Small intestine (tissue), 7 donors: ENCODE results near the gene TCEA2. TPM values are rescaled to one million over a fixed set of nuclear protein-coding genes. Genes with fewer than 3 reads are reported as not detected.
A peak's percentile ranks its signal among the peaks of the same experiment; 100 is the strongest.

ENCODE experiments used
- DNase-seq, 2 donors: peaks; one replicate each; pipeline versions ENCODE4 v3.0.0 to v3.0.0-alpha.2; 2013
- FAIRE-seq: peaks from 2 replicates; lab custom pipeline; 2012; peaks lifted over from hg19 to GRCh38; lab: Jason Lieb, UNC
- H3K27ac ChIP-seq, 3 donors: one replicate each; pipeline ENCODE4 v1.5.1; 2013; ENCODE audit warnings: low read length in 2 of 3, mild to moderate bottlenecking in 2 of 3, control low read depth in 1 of 3, inconsistent platforms in 1 of 3, low read depth in 1 of 3, moderate library complexity in 1 of 3
- H3K27me3 ChIP-seq, 3 donors: one replicate each; pipeline ENCODE4 v1.6.1; 2013; ENCODE audit warnings: low read length in 3 of 3, inconsistent platforms in 1 of 3; ENCODE audit not compliant: control insufficient read depth in 3 of 3, insufficient read depth in 3 of 3
- H3K36me3 ChIP-seq, 3 donors: one replicate each; pipeline ENCODE4 v1.6.1; 2013; ENCODE audit warnings: low read length in 3 of 3, inconsistent platforms in 1 of 3, low read depth in 1 of 3, mild to moderate bottlenecking in 1 of 3, moderate library complexity in 1 of 3; ENCODE audit not compliant: control insufficient read depth in 3 of 3, insufficient read depth in 2 of 3
- H3K4me1 ChIP-seq, 3 donors: one replicate each; pipeline ENCODE4 v1.6.1; 2013; ENCODE audit warnings: low read length in 2 of 3, inconsistent platforms in 1 of 3, low read depth in 1 of 3, mild to moderate bottlenecking in 1 of 3, moderate library complexity in 1 of 3; ENCODE audit not compliant: control insufficient read depth in 3 of 3, insufficient read depth in 2 of 3
- H3K4me3 ChIP-seq, 3 donors: one replicate each; pipeline ENCODE4 v1.5.1; 2013; ENCODE audit warnings: low read length in 3 of 3, control low read depth in 1 of 3, inconsistent platforms in 1 of 3, low read depth in 1 of 3, mild to moderate bottlenecking in 1 of 3, moderate library complexity in 1 of 3
- H3K9me3 ChIP-seq, 2 donors: one replicate each; pipeline ENCODE4 v1.6.1; 2013; ENCODE audit warnings: low read depth in 1 of 2, low read length in 1 of 2; ENCODE audit not compliant: control insufficient read depth in 2 of 2, insufficient read depth in 1 of 2
- WGBS, 3 donors: extraction: QIAGEN DNeasy Blood & Tissue Kit; methylation state at CpG; one replicate each; pipeline ENCODE4 v1.1.7; 2013; 5-methylcytosine and 5-hydroxymethylcytosine counted together
- polyA plus RNA-seq, 4 donors: library from polyadenylated mRNA; stranded (reverse) in 3 of 4; unstranded in 1 of 4; fragments of 200-250 nt in 3 of 4; fragments of 120-200 nt in 1 of 4; gene quantifications; one replicate each; pipeline versions ENCODE4 v1.2.1 to v1.2.3, GENCODE V29; 2013
- donor health status: healthy with polysubstance abuse.
- donor health status: control.
- donor health status: control.
- donor health status: Bipolar disorder and iron deficiency.
- donor health status: healthy.

The TCEA2 gene
- polyA plus RNA-seq, 4 donors, result 7.8 to 28.5 (median 12.6) TPM

DNA sequence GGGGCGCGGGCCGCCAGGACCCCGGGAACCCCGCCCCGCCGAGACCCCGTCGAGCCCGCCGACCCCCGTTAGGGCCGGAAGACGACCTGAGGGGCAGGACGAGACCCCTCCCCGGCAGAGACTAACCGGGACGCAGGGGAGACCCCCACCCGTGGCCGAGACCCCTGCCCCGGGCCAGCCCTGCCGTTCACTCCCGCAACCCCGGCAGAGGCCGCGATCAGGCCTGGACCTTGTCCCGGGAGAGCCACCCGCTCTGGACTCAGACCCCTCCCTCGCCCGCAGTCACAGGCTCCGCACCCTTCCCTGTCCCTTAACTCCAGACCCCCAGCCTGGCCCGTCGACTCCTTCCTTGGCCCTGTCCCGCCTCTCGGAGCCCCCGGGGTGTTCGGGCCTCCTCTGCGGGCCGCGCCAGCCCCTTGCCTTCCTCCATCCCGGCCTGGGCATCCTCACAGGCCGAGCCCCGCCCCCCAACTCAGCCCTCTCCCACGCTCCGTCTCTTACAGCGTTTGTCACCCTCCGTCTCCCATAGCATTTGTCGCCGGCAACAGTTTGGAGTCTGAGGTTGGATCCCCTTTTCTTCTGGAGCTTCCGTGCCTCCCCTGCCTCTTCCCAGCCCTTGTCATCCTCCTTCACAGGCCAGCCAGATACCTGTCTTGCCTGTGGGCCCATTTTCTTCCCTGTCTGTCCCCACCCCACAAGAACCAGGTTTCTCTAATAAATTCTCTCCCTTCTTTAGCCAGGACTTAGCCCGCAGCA is 569 bp downstream of the TCEA2 start:
- Histone ChIP-seq H3K36me3 (peaks cover 0 to 15% (median 0%) of the 10 kb centered on the region in 3 donors), H3K4me3 (peak overlapping the region; percentile 69 to 83 (median 83)), H3K9me3 (no peaks in the 10 kb centered on the region), H3K27me3 (peaks cover 0 to 8% (median 0%) of the 10 kb centered on the region in 3 donors), H3K4me1 (peaks cover 0 to 20% (median 0%) of the 10 kb centered on the region in 3 donors), H3K27ac (peak overlapping the region in 2 of 3 donors; percentile 28 to 40)
- peak; percentile 40 to 55 for DNase-seq
- 5 to 7% (median 5%) methylated on average over 26 to 51 of the region's 51 CpGs for WGBS, 3 donors
- FAIRE-seq, result no peak

- Histone ChIP-seq H3K27me3 (peaks cover 0 to 5% (median 0%) of the 10 kb centered on the region in 3 donors), H3K4me3 (peak overlapping the region in 1 of 3 donors; percentile 83), H3K27ac (no peak overlapping the region), H3K9me3 (no peaks in the 10 kb centered on the region), H3K36me3 (peaks cover 0 to 15% (median 0%) of the 10 kb centered on the region in 3 donors), H3K4me1 (peaks cover 0 to 20% (median 0%) of the 10 kb centered on the region in 3 donors)
- DNase-seq, result no peak
- WGBS, 3 donors, result 49 to 69% (median 53%) methylated on average over 12 of the region's 12 CpGs
- FAIRE-seq, result no peak
These were observed 1.2 kb downstream of the TCEA2 start for GRCh38 chr20:64064145-64064698.

DNA sequence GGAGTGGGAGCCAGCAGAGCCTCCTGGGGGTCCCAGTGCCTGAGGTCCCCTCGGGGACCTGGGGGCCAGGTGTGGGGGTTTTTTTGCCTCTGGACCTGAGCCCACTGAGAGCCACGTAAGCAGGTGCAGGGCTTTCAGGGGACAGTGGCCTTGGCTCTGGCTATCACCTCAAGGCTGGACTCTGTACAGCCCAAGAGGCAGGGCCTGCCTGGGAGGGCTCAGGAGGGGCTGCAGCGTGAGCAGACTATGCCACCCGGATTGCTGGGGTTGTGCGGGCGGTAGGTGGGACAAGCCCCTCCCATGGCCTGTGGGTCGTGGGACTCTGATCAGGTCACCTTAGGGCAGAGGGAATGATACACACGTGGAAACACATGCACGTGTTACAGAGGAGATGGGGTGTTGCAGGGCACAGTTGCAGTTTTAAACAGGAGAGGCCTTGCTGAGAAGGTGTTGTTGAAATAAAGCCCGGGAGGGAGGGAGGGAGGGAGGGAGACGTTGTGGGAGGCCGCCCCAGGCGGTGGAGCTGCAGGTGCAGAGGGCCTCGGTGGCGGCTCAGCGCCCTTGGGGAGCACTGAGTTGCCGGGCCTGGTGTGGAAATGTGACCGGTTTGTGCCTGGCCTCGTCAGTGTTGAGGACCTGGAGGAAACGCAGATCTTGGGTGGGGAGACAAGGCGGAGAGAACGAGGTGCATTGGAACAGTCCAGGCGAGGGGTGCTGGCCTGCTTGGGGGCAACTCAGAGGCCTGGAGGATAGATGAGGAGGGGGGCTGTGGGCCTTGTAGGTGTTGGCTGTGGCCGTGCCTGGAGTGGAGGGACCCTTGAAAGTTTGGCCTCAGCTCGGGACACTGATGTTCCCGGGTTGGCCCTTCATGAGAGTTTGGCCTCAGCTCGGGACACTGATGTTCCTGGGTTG is 2.3 kb downstream of the TCEA2 start:
- FAIRE-seq (no peak), DNase-seq (no peak)
- peaks cover 0 to 17% (median 0%) of the 10 kb centered on the region in 3 donors for H3K36me3 ChIP-seq
- no peak overlapping the region for H3K27ac ChIP-seq
- WGBS, 3 donors, result 25 to 46% (median 37%) methylated on average over 27 of the region's 27 CpGs
- H3K9me3 ChIP-seq, result no peaks in the 10 kb centered on the region
- peaks cover 0 to 20% (median 0%) of the 10 kb centered on the region in 3 donors for H3K4me1 ChIP-seq
- no peaks in the 10 kb centered on the region for H3K27me3 ChIP-seq
- no peak overlapping the region for H3K4me3 ChIP-seq

DNA sequence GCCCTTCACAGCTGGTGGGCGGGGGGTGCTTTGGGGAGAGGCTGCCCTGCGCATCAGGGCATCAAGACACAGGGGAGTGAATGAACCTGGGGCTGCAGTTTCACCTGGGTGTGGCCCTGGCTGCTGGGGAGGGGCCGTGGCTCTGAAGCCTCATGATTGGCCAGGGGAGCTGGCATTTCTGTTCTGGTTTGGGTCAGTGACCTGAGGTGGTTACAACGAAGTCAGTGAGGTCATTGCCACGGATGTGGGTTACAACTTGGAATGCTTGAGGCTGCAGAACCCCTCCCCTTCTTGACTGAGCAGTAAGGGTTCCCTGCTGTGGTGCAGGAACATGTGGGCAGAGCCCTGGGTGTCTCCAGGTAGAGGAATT is 3.0 kb downstream of the TCEA2 start:
- no peak overlapping the region for H3K27ac ChIP-seq
- WGBS, 3 donors, result 19 to 37% (median 22%) methylated on average over 5 of the region's 5 CpGs
- H3K9me3 ChIP-seq, result no peaks in the 10 kb centered on the region
- FAIRE-seq, result no peak
- peaks cover 0 to 20% (median 0%) of the 10 kb centered on the region in 3 donors for H3K4me1 ChIP-seq
- peak in 1 of 2 donors; percentile 46 for DNase-seq
- H3K27me3 ChIP-seq, result no peaks in the 10 kb centered on the region
- H3K36me3 ChIP-seq, result peaks cover 0 to 21% (median 0%) of the 10 kb centered on the region in 3 donors
- H3K4me3 ChIP-seq, result no peak overlapping the region

DNA sequence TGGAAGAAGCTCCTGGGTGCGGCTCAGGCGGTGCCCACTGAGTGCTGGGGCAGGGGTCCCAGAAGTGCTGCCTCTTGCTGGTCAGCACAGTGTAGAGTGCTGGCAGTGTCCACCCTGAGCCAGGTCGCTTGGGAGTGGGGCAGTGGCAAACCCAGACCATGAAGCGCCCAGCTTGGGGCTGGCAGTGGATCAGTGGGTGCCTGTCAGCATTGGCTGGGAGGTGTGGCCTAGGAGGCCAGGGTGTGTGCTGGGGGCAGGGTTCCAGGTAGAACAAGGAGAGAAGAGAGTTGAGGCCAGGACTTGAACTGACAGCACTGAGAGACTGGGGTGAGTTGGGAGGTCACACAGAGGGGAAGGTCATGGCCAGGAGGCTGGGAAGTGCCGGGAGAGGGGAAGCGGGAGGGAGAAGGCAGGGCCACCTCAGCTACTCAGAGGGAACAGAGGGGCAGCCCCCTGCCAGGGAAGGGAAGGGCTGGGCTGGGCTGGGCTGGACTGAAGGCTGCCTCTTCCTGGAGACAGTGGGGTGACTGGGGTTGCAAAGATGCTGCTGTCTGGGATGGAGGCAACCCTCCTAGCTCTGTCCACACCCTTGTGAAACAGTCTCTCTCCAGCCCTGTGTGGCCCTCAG is 4.1 kb downstream of the TCEA2 start:
- FAIRE-seq (no peak), DNase-seq (no peak)
- no peaks in the 10 kb centered on the region for H3K27me3 ChIP-seq
- H3K4me1 ChIP-seq, result peaks cover 0 to 18% (median 0%) of the 10 kb centered on the region in 3 donors
- WGBS, 3 donors, result 75 to 82% (median 81%) methylated on average over 5 to 6 of the region's 6 CpGs
- H3K27ac ChIP-seq, result no peak overlapping the region
- H3K9me3 ChIP-seq, result no peaks in the 10 kb centered on the region
- H3K4me3 ChIP-seq, result no peak overlapping the region
- H3K36me3 ChIP-seq, result peaks cover 0 to 26% (median 0%) of the 10 kb centered on the region in 3 donors

DNA sequence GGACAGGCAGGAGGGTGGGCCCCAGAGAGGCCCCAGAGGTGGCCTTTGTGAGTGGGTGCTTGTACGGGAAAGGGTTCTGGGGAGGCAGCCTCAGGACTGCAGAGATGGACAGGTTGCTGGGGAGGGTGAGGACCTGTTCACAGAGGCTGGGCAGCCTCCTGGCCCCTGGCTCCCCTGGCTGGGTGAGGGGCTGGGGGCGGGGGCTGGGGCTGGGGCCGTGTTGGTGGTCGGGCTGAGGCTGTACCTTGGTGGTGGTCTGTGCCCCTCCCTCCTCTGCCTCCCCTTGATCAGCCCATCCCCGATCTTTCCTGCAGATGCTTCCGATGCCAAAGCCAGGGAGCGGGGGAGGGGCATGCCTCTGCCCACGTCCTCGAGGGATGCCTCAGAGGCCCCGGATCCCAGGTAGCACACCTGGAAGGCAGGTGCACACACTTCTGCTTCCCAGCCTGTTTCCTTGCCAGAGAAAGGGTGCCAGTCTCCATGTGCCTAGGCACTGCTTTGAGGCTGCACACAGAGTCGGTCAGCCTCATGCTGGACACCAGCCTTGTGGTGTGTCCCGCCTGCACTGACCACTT is 4.8 kb downstream of the TCEA2 start:
- H3K27ac ChIP-seq, result no peak overlapping the region
- no peak for FAIRE-seq
- H3K36me3 ChIP-seq, result peaks cover 0 to 30% (median 0%) of the 10 kb centered on the region in 3 donors
- no peaks in the 10 kb centered on the region for H3K9me3 ChIP-seq
- no peaks in the 10 kb centered on the region for H3K27me3 ChIP-seq
- WGBS, 3 donors, result 65 to 73% (median 67%) methylated on average over 9 to 12 of the region's 12 CpGs
- DNase-seq, result no peak
- no peak overlapping the region for H3K4me3 ChIP-seq
- H3K4me1 ChIP-seq, result peaks cover 0 to 12% (median 0%) of the 10 kb centered on the region in 3 donors

DNA sequence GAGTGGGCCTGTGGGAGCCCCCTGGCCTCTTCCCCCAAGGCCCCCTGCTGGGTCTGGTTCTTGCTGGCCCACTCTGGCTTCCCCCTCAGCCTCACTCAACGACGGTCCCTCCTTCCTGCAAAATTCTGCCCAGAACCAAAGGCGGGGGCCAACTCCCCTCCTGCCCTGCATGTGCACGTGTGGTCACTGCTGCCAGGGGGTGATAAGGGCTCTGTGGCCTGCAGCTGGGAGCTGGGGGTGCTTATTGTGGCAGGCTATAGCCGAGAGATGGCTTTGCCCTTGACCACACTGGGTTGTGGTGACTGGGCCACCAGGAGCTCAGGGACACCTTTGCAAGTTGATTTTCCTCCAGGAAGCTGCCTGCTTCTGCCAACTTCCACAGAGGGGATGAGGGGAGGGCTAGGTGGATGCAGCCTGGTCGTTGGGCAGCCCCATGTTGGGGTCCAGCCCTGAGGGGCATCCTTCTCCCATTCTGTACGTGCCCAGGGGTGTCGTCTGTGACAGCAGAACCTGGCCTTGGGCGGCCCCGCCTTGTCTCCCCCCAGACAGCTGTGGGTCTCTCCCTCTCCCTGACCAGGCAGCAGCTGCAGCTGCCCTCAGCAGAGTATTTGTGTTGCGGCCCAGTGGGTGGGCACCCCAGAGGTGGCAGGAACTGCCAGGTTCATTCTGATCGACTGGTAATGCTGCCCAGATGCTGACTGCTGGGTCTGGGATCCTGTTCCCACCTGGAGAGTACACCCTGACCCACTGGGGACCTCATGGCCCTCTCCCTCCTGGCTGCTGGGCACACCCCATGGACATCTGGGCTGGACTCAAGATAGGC is 5.6 kb downstream of the TCEA2 start:
- H3K9me3 ChIP-seq, result no peaks in the 10 kb centered on the region
- WGBS, 3 donors, result 76 to 77% (median 76%) methylated on average over 12 of the region's 12 CpGs
- DNase-seq (no peak), FAIRE-seq (no peak)
- H3K27ac ChIP-seq, result no peak overlapping the region
- peaks cover 0 to 33% (median 0%) of the 10 kb centered on the region in 3 donors for H3K36me3 ChIP-seq
- H3K4me1 ChIP-seq, result peaks cover 0 to 12% (median 0%) of the 10 kb centered on the region in 3 donors
- no peak overlapping the region for H3K4me3 ChIP-seq
- H3K27me3 ChIP-seq, result no peaks in the 10 kb centered on the region
